Breast epithelium (tissue), 3 donors: ENCODE results near the gene DNPEP.

Source experiments
- CTCF ChIP-seq, 3 donors: fragments of 450-650 bp; IDR thresholded peaks; one replicate each; pipeline ENCODE4 v1.5.1; 2016 to 2017; ENCODE audit warnings: antibody characterized with exemption in 3 of 3, mild to moderate bottlenecking in 3 of 3, moderate library complexity in 3 of 3
- POLR2A ChIP-seq: fragments of 450-650 bp; IDR thresholded peaks from one replicate; pipeline ENCODE4 v1.6.1; 2016; ENCODE audit warnings: antibody characterized with exemption, mild to moderate bottlenecking, moderate library complexity
- POLR2AphosphoS5 ChIP-seq, 3 donors: sonication (generic); formaldehyde crosslinking; IDR thresholded peaks; one replicate each; pipeline ENCODE4 v1.6.1; 2017; ENCODE audit warnings: antibody characterized with exemption in 3 of 3

DNA sequence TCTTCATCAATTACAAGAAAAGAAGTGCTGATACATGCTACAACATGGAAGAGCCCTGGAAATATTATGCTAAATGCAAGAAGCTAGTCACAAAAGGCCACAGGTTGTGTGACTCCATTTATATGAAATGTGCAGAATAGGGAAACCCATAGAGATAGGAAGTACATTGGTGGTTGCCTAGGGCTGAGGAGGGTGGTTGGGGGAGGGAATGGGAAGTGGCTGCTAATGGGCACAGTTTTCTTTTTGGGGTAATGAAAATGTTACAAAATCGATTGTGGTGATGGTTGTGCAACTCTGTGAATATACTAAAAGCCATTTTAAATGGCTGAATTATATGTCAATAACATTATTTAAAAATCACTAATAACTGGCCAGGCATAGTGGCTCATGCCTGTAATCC, 30.9 kb downstream of the DNPEP start:
- TF ChIP-seq POLR2A (no peak), CTCF (IDR thresholded peaks at IDR 0.05) (no peak), POLR2AphosphoS5 (IDR thresholded peaks at IDR 0.05) (no peak)
